Measurements from ENCODE around the gene TOMM20. TPM values are rescaled to one million over a fixed set of nuclear protein-coding genes. Genes with fewer than 3 reads are reported as not detected.

TOMM20 gene
- total RNA-seq, 1 experiment from 2014 or later = 184 TPM

GRCh38 chr1:235074523-235075047 is 54.1 kb downstream of the TOMM20 start:
- Histone ChIP-seq H3K9me2 (ENCODE audit: insufficient read depth) (no peaks in the 10 kb centered on the region), H3K9ac (ENCODE audit: low read length) (no peak overlapping the region), H3K4me2 (ENCODE audit: low read length) (no peak overlapping the region), H3K79me2 (ENCODE audit: insufficient read depth, low read length) (no peaks in the 10 kb centered on the region), H2AFZ (ENCODE audit: low read depth, low read length, poor library complexity, severe bottlenecking) (no peak overlapping the region), H3K36me3 (ENCODE audit: control insufficient read depth in 1 of 2, insufficient read depth in 2 of 2, low read length in 2 of 2) (no peaks in the 10 kb centered on the region), H3K4me1 (ENCODE audit: control insufficient read depth in 1 of 2, insufficient read depth in 2 of 2, low read length in 2 of 2) (peaks cover 14 to 54% of the 10 kb centered on the region in 2 experiments), H3K9me3 (ENCODE audit: control insufficient read depth in 1 of 2, insufficient read depth in 1 of 2, low read depth in 1 of 2, low read length in 2 of 2) (peaks cover 0 to 4% of the 10 kb centered on the region in 2 experiments; a peak in 1 of 4 replicates), H4K20me1 (ENCODE audit: insufficient read depth) (no peaks in the 10 kb centered on the region), H3K4me3 (replicated peaks in 1 of 2; ENCODE audit: low read depth in 1 of 2, low read length in 2 of 2) (no peak overlapping the region), H3K27ac (ENCODE audit: low read depth, low read length) (no peak overlapping the region), H3K27me3 (ENCODE audit: insufficient read depth, low read length) (peaks cover 12% of the 10 kb centered on the region; the same call in 1 of the 2 replicates)
- POLR2A ChIA-PET = no interaction called here
- CTCF ChIA-PET = no interaction called here
- no peak for ATAC-seq
- no peak for DNase-seq (ENCODE audit: low read depth, low spot score)
- no TSS peak for BruUV-seq (replicated peaks)
- RAD21 ChIA-PET (ENCODE audit: low non-redundant PET in 1 of 2, low total read pairs in 2 of 2, uncharacterized antibody in 2 of 2, unreplicated experiment in 2 of 2) = no interaction called here
- intact Hi-C loops (cut with micrococcal nuclease) = loop anchor here (5.0 kb wide), 1 partner anchor 352 kb away; no protein-coding TSS in a partner anchor
- TF ChIP-seq ZFX (IDR thresholded peaks at IDR 0.05) = no peak
- no peak for TF ChIP-seq JUND (IDR thresholded peaks at IDR 0.05)
- no peak for TF ChIP-seq TCF7L2 (IDR thresholded peaks at IDR 0.05; ENCODE audit: borderline replicate concordance, extremely low read depth, insufficient read depth, insufficient read length)
- TF ChIP-seq EGR1 (IDR thresholded peaks at IDR 0.05; ENCODE audit: low read depth) = no peak
- TF ChIP-seq YY1 (IDR thresholded peaks at IDR 0.05; ENCODE audit: extremely low read depth, insufficient replicate concordance, low read depth, low read length) = no peak
- no peak for TF ChIP-seq CEBPB (IDR thresholded peaks at IDR 0.05; ENCODE audit: low read depth)
- TF ChIP-seq SP1 (IDR thresholded peaks at IDR 0.05; ENCODE audit: low read depth) = no peak
- TF ChIP-seq MAX (IDR thresholded peaks at IDR 0.05) = no peak
- no peak for TF ChIP-seq SRF (IDR thresholded peaks at IDR 0.05; ENCODE audit: low read depth)
- no peak for TF ChIP-seq ELF1 (IDR thresholded peaks at IDR 0.05; ENCODE audit: borderline replicate concordance, low read depth)
- TF ChIP-seq REST (IDR thresholded peaks at IDR 0.05; ENCODE audit: low read depth) = no peak
- no peak for TF ChIP-seq RAD21 (IDR thresholded peaks at IDR 0.05; ENCODE audit: low read depth)
- TF ChIP-seq ZBTB33 (IDR thresholded peaks at IDR 0.05; ENCODE audit: extremely low read depth, insufficient replicate concordance, low read length) = no peak
- no peak for TF ChIP-seq POLR2A (IDR thresholded peaks at IDR 0.05; ENCODE audit: borderline replicate concordance, extremely low read depth, insufficient read depth, insufficient read length)
- no peak for TF ChIP-seq POLR2AphosphoS5 (IDR thresholded peaks at IDR 0.05; ENCODE audit: low read depth, low read length)
- no peak for TF ChIP-seq SIN3A (IDR thresholded peaks at IDR 0.05; ENCODE audit: low read depth)
- TF ChIP-seq CBX3 (IDR thresholded peaks at IDR 0.05; ENCODE audit: low read depth) = no peak
- TF ChIP-seq EZH2phosphoT487 (IDR thresholded peaks at IDR 0.05; ENCODE audit: borderline replicate concordance) = no peak
